ENCODE data around the gene THEMIS2. TPM values are rescaled to one million over a fixed set of nuclear protein-coding genes. Genes with fewer than 3 reads are reported as not detected.
A peak's percentile ranks its signal among the peaks of the same experiment; 100 is the strongest.

THEMIS2 gene
- total and polyA plus RNA-seq, 2 of the 13 experiments (the other 11 are each of a cell fraction or from before 2014, with no cell fraction given): 0.38 to 1.5 TPM

GRCh38 chr1:27858072-27858948 is 14.0 kb upstream of the THEMIS2 start (continued):
- TF ChIP-seq ZNF275 (CRISPR knock-in tag; IDR thresholded peaks at IDR 0.05; ENCODE audit: borderline replicate concordance): no peak
- TF ChIP-seq MEIS2 (CRISPR knock-in tag; IDR thresholded peaks at IDR 0.05): no peak
- no peak for TF ChIP-seq HIVEP1 (CRISPR knock-in tag; IDR thresholded peaks at IDR 0.05)
- TF ChIP-seq ZFP36L1 (CRISPR knock-in tag; IDR thresholded peaks at IDR 0.05): no peak
- TF ChIP-seq POLR2G (IDR thresholded peaks at IDR 0.05; ENCODE audit: low read depth, low read length): no peak
- 0 out of 2 replicates have a peak, but pooled peaks have one; percentile 15 for TF ChIP-seq HNF1B (CRISPR knock-in tag; IDR thresholded peaks at IDR 0.05)
- no peak for TF ChIP-seq ZNF83 (CRISPR knock-in tag; IDR thresholded peaks at IDR 0.05; ENCODE audit: borderline replicate concordance)
- TF ChIP-seq ZNF12 (CRISPR knock-in tag; IDR thresholded peaks at IDR 0.05): no peak
- TF ChIP-seq ZMYM2 (CRISPR knock-in tag; IDR thresholded peaks at IDR 0.05): no peak
- no peak for TF ChIP-seq ZNF251 (CRISPR knock-in tag; IDR thresholded peaks at IDR 0.05)
- no peak for TF ChIP-seq DNMT1 (CRISPR knock-in tag; IDR thresholded peaks at IDR 0.05)
- no peak for TF ChIP-seq ZNF33A (CRISPR knock-in tag; IDR thresholded peaks at IDR 0.05; ENCODE audit: borderline replicate concordance)
- no peak for TF ChIP-seq RCOR2 (CRISPR knock-in tag; IDR thresholded peaks at IDR 0.05)
- TF ChIP-seq ZNF614 (CRISPR knock-in tag; IDR thresholded peaks at IDR 0.05; ENCODE audit: borderline replicate concordance): peak; percentile 72; the same call in 1 of the 2 replicates
- TF ChIP-seq WIZ (CRISPR knock-in tag; IDR thresholded peaks at IDR 0.05): no peak
- no peak for TF ChIP-seq U2AF1 (optimal IDR thresholded peaks at IDR 0.05; ENCODE audit: low read depth, low read length)
- TF ChIP-seq ZNF232 (CRISPR knock-in tag; IDR thresholded peaks at IDR 0.05; ENCODE audit: borderline replicate concordance): peak; percentile 64; the same call in 1 of the 2 replicates
- TF ChIP-seq ZBTB21 (CRISPR knock-in tag; IDR thresholded peaks at IDR 0.05): no peak
- no peak for TF ChIP-seq MTA3 (CRISPR knock-in tag; IDR thresholded peaks at IDR 0.05)
- TF ChIP-seq SP2 (CRISPR knock-in tag; IDR thresholded peaks at IDR 0.05): no peak
- no peak for TF ChIP-seq GATA4 (IDR thresholded peaks at IDR 0.05; ENCODE audit: borderline replicate concordance, low read depth)
- TF ChIP-seq ZNF776 (CRISPR knock-in tag; IDR thresholded peaks at IDR 0.05): no peak
- no peak for TF ChIP-seq KLF15 (CRISPR knock-in tag; IDR thresholded peaks at IDR 0.05; ENCODE audit: borderline replicate concordance)
- TF ChIP-seq ZNF841 (CRISPR knock-in tag; IDR thresholded peaks at IDR 0.05; ENCODE audit: borderline replicate concordance): no peak
- TF ChIP-seq TFAP4 (IDR thresholded peaks at IDR 0.05; ENCODE audit: borderline replicate concordance, low read depth): no peak
- TF ChIP-seq MEIS1 (CRISPR knock-in tag; IDR thresholded peaks at IDR 0.05; ENCODE audit: borderline replicate concordance): 0 out of 2 replicates have a peak, but pooled peaks have one; percentile 14
- TF ChIP-seq ZNF557 (CRISPR knock-in tag; IDR thresholded peaks at IDR 0.05): no peak
- peak; percentile 34; the same call in 1 of the 2 replicates for TF ChIP-seq MYC (CRISPR knock-in tag; IDR thresholded peaks at IDR 0.05; ENCODE audit: borderline replicate concordance)
- no peak for TF ChIP-seq PHF21A (CRISPR knock-in tag; IDR thresholded peaks at IDR 0.05)

All from HepG2 (cell line).